NB4 (cell line): ENCODE data around the gene ASAP3.
"Not testable (repeated sequence)": the region's sequence is repeated elsewhere in the genome, so short reads cannot be mapped to it uniquely, and the experiment has no call there.

Experiments used
- DNase-seq: peaks from one replicate; pipeline ENCODE4 v3.0.0; 2010; ENCODE audit warnings: low read depth
- H3K4me3 ChIP-seq: one replicate; pipeline ENCODE4 v1.5.1; 2011; ENCODE audit warnings: mild to moderate bottlenecking, low read depth, low read length, moderate library complexity
- MAX ChIP-seq: IDR thresholded peaks from 2 replicates; pipeline ENCODE4 v1.6.1; 2011; ENCODE audit warnings: low read depth, low read length
- MYC ChIP-seq: IDR thresholded peaks from 2 replicates; pipeline ENCODE4 v1.6.1; 2011; ENCODE audit warnings: low read depth, low read length
- POLR2A ChIP-seq: IDR thresholded peaks from 2 replicates; pipeline ENCODE4 v1.6.1; 2011; ENCODE audit warnings: mild to moderate bottlenecking; ENCODE audit not compliant: insufficient read length; ENCODE audit errors: extremely low read depth
- TF ChIP-seq, protein P1 (sequence below): IDR thresholded peaks from one replicate; pipeline ENCODE4 v1.5.1; 2012; ENCODE audit warnings: low read depth, low read length

Gene ASAP3

DNA sequence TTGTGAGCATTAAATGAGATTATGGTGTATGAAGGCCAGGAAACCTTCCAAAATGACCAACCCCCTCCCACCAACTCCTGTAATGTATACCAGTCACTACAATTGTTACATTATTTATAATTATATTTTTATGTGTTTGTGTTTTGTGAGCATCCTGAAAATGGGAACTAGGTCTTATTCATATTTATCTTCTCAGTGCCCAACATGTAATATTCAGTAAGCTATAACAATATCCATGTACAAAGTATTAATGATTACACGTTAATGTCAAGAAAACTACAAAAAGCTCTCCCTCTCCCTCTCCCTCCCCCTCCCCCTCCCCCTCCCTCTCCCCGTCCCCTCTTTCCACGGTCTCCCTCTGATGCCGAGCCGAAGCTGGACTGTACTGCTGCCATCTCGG, 19.0 kb upstream of the ASAP3 start:
- TF ChIP-seq, protein P1, sequence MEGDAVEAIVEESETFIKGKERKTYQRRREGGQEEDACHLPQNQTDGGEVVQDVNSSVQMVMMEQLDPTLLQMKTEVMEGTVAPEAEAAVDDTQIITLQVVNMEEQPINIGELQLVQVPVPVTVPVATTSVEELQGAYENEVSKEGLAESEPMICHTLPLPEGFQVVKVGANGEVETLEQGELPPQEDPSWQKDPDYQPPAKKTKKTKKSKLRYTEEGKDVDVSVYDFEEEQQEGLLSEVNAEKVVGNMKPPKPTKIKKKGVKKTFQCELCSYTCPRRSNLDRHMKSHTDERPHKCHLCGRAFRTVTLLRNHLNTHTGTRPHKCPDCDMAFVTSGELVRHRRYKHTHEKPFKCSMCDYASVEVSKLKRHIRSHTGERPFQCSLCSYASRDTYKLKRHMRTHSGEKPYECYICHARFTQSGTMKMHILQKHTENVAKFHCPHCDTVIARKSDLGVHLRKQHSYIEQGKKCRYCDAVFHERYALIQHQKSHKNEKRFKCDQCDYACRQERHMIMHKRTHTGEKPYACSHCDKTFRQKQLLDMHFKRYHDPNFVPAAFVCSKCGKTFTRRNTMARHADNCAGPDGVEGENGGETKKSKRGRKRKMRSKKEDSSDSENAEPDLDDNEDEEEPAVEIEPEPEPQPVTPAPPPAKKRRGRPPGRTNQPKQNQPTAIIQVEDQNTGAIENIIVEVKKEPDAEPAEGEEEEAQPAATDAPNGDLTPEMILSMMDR: no peak
- TF ChIP-seq POLR2A (no peak), MYC (no peak), MAX (no peak)
- H3K4me3 ChIP-seq: no peak overlapping the region
- DNase-seq: no peak

DNA sequence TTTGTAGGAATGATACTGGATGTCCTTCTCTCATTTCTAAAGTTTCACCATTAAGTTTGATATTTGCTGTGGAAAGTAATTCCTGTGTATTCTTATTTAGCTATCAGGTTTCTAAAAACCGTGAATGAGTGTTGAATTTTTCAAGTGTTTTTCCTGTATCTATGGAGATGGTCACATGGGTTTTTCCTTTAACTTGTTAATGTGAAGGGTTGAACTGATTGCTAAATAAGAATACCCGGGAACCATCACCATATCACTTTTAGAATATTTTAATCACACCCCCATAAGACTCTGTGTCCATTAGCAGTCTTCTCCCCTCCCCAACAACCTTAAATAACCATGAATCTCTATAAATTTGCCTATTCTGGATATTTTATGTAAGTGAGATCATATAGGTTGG, 16.5 kb upstream of the ASAP3 start:
- no peak overlapping the region for H3K4me3 ChIP-seq
- TF ChIP-seq, protein P1: no peak
- TF ChIP-seq POLR2A (no peak), MYC (no peak), MAX (no peak)
- no peak for DNase-seq

DNA sequence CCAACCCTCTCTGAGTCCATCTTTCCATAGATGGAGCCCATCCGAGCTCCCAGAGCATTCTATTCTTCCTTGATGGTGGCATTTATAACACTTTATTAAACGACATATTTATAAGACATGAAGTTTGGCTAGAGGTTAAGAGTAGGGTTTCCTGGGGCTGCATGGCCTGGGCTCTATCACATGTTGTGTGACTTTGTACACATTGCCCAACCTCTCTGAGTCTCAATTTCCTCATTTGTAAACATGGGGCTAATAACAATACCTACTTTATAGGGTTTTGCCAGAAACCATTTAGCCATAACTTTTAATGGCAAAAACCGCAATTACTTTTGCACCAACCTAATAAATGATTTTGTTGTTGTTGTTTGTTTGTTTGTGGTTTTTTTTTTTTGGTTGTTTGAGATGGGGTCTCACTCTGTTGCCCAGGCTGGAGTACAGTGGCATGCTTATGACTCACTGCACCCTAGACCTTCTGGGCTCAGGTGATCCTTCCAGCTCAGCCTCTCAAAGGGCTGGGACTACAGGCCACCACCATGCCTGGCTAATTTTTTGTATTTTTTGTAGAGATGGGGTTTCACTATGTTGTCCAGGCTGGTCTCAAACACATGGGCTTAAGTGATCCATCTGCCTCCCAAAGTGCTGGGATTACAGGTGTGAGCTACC, 13.9 kb upstream of the ASAP3 start:
- H3K4me3 ChIP-seq: no peak overlapping the region
- no peak for DNase-seq
- TF ChIP-seq MYC (no peak), POLR2A (no peak), MAX (no peak)
- TF ChIP-seq, protein P1: no peak

DNA sequence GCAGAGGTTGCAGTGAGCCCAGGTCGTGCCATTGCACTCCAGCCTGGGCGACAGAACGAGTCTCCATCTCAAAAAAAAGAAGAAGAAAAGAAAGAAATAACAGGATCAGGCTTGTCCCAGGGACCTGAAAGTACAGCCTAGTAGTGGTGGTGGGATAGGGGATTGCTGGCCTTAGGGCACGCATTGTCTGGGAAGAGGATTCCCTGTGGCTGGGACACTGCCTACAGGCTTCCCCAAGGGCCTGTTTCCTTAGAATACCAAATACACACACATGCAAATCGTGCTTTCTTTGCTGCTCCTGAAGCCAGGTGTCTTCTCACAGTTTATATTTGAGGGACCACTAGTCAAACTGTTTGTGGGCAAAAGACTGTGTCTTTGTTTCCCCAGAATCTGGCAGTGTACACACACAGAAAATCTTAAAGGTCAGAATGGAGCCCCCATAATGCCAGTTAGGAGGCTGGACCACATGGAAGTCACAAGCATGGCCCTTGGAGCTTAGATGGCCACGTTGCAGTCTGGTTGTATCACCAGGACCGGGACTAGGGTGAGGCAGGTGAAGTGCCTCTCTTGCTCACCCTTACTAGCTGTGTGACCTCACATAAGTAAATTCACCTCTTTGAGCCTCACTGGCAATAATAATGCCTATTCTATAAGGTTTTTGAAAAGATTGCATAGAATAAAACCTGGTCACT, 12.7 kb upstream of the ASAP3 start:
- H3K4me3 ChIP-seq: no peak overlapping the region
- no peak for DNase-seq
- TF ChIP-seq POLR2A: no peak
- TF ChIP-seq MAX: no peak
- TF ChIP-seq, protein P1: no peak
- no peak for TF ChIP-seq MYC

- H3K4me3 ChIP-seq, DNase-seq: not testable (repeated sequence)
Measured at GRCh38 chr1:23494836-23495235, 10.9 kb upstream of the ASAP3 start.

DNA sequence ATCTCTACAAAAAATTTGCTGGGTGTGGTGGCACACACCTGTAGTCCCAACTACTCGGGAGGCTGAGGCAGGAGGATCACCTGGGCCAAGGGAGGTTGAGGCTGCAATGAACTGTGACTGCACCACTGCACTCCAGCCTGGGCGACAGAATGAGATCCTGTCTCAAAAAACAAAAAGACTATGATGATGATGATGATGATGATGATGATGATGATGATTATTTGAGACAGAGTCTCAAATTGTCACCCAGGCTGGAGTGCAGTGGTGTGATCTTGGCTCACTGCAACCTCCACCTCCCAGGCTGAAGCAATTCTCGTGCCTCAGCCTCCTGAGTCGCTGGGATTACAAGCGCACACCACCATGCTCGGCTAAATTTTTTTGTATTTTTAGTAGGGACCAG, 8.8 kb upstream of the ASAP3 start:
- H3K4me3 ChIP-seq: not testable (repeated sequence)

More for the DNA sequence above, 8.8 kb upstream of the ASAP3 start:
- not testable (repeated sequence) for DNase-seq
